Measurements from ENCODE around the gene EPHA1. TPM values are rescaled to one million over a fixed set of nuclear protein-coding genes. Genes with fewer than 3 reads are reported as not detected.

The EPHA1 gene
- total and polyA plus RNA-seq, 3 donors from 2014 or later: 5.9 to 9.8 (median 8.5) TPM

DNA sequence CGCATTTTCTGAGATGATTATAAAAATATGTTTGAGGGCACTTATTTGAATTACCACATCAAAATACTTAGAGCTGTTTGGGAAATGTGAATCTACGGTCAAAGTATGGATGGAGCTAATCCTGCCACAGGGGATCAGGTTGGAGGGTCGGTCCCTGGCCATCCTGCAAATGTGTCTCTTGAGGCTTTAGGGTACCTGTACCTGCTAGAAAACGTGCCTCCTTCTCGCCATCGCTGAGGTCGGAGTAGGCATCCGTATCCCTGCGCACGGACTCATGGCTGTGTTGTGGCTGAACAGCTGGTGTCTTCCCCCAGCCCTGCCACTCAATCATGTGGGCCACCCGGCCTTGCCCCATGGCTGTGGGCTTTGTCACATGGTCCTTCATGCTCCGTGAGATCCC lies 50.0 kb downstream of the EPHA1 start:
- Histone ChIP-seq H3K27me3 (no peaks in the 10 kb centered on the region), H3K36me3 (ENCODE audit: low read depth, missing control alignments) (no peaks in the 10 kb centered on the region), H3K4me3 (no peak overlapping the region), H3K4me1 (peaks cover 5% of the 10 kb centered on the region), H3K9me3 (no peaks in the 10 kb centered on the region), H3K27ac (no peak overlapping the region)
- DNase-seq: no peak
- 91 to 93% methylated on average over 12 of the region's 12 CpGs for WGBS, 2 donors
- intact Hi-C loops (cut with DNase I; ENCODE audit: low total_unique reads): no loop called here
- TF ChIP-seq, protein P1, sequence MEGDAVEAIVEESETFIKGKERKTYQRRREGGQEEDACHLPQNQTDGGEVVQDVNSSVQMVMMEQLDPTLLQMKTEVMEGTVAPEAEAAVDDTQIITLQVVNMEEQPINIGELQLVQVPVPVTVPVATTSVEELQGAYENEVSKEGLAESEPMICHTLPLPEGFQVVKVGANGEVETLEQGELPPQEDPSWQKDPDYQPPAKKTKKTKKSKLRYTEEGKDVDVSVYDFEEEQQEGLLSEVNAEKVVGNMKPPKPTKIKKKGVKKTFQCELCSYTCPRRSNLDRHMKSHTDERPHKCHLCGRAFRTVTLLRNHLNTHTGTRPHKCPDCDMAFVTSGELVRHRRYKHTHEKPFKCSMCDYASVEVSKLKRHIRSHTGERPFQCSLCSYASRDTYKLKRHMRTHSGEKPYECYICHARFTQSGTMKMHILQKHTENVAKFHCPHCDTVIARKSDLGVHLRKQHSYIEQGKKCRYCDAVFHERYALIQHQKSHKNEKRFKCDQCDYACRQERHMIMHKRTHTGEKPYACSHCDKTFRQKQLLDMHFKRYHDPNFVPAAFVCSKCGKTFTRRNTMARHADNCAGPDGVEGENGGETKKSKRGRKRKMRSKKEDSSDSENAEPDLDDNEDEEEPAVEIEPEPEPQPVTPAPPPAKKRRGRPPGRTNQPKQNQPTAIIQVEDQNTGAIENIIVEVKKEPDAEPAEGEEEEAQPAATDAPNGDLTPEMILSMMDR (IDR thresholded peaks at IDR 0.05): no peak
- TF ChIP-seq POLR2A (IDR thresholded peaks at IDR 0.05): no peak

DNA sequence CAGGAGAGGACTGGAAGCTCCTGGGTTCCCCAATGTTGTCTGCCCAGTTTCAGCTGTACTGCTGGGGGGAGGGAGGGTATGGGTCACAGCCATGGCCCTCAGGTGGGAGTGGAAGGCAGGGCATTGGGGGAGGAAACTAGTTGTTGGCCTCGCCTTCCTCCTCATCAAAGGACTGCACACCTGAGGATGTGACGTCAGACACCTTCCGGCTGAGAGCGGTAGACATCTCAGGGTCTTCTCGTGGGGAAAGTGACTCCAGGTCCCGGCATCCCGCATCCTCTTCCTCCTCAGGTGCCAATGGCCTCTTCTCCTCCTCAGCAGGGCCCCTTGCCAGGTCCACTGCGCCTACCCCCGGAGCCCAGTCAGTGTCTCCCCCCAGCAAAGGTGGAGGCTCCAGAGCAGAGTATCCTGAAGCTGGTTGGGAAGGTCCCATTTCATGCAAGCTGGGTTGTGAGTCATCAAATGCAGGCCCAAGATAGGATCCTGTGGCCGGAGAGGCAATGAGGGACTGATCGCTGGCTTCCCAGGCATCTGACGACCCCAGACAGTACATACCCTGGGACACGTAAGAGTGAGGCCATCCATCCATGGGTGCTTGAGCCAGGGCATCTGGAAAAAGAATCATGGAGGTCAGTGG lies 52.1 kb downstream of the EPHA1 start:
- Histone ChIP-seq H3K36me3 (ENCODE audit: low read depth, missing control alignments) (no peaks in the 10 kb centered on the region), H3K4me3 (no peak overlapping the region)
- 88 to 99% methylated on average over 13 of the region's 13 CpGs for WGBS, 2 donors

DNA sequence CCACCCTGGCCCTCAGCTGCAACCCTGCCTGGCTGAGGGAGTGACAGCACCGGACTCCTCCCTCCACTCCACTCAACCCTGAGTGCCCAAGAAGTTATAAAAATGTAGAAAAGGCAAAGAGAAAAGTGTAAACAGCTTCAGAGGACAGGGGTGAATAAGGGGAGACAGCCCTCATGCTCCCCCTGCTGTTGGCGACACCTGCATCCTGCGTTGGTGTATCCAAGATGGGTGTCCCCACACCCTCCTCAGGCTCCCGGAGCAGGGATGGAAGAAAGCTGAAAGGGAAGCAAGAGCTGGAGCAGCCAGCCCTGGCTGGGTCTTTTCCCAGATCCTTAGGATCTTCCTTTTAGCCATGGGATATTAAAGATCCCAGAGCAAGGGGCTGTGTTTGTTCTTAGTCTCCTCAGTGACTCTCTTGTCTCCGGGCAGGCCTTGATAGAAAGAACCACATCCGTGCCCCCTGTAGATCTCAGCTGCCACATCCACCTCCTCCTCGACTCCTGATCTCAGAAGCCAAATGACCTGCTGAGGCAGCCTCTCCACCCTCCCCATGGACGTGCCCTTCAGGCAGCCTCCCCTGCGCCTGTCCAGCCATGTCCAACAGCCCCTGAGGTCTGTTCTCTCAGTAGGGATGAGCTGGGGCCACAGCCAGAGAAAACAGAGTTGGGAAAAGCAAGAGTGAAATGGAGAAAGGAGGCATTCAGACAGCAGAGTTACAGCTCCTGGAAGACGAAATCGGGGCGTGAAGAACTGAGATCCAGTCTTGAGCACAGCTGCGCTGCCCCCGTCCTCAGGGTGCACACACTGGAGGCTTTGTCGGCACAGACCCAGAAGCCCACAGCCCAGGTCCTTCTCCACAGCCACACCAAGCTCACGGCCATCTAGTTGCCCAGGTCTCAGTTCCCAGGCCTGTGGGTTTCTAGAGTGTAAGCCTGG lies 52.9 kb downstream of the EPHA1 start:
- TF ChIP-seq, protein P1 (IDR thresholded peaks at IDR 0.05): no peak
- no peak for TF ChIP-seq POLR2A (IDR thresholded peaks at IDR 0.05)
- Histone ChIP-seq H3K9me3 (no peaks in the 10 kb centered on the region), H3K27me3 (no peaks in the 10 kb centered on the region), H3K4me3 (no peak overlapping the region), H3K4me1 (no peaks in the 10 kb centered on the region), H3K27ac (no peak overlapping the region), H3K36me3 (ENCODE audit: low read depth, missing control alignments) (no peaks in the 10 kb centered on the region)
- no peak for DNase-seq
- intact Hi-C loops (cut with DNase I; ENCODE audit: low total_unique reads): no loop called here
- WGBS, 2 donors: 93 to 95% methylated on average over 15 to 16 of the region's 16 CpGs

More for the DNA sequence above, 52.1 kb downstream of the EPHA1 start:
- no peaks in the 10 kb centered on the region for H3K27me3 ChIP-seq
- DNase-seq: no peak
- intact Hi-C loops (cut with DNase I; ENCODE audit: low total_unique reads): no loop called here
- H3K27ac ChIP-seq: no peak overlapping the region
- H3K9me3 ChIP-seq: no peaks in the 10 kb centered on the region
- TF ChIP-seq, protein P1 (IDR thresholded peaks at IDR 0.05): no peak
- TF ChIP-seq POLR2A (IDR thresholded peaks at IDR 0.05): no peak
- H3K4me1 ChIP-seq: no peaks in the 10 kb centered on the region

DNA sequence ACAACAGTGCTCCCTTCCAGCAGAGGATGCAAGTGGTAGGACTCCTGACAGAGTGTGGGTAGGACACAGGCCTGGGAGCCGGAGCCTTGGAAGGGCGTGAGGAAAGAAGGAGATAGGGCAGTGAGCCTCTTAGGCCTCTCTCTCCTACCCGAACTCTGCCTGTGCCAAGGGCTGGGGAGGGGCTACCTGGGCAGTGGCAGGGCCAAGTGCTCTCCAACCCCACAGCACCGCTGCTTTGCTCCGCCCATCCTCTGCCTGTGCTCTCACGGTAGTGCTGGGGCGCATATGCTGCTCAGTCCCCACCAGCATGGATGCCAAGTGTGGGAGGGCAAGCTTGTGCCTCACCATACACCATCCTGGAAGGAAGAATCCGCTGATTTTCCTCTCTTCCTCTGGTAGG lies 53.7 kb downstream of the EPHA1 start:
- Histone ChIP-seq H3K27me3 (no peaks in the 10 kb centered on the region), H3K4me1 (no peaks in the 10 kb centered on the region), H3K4me3 (no peak overlapping the region), H3K36me3 (ENCODE audit: low read depth, missing control alignments) (no peaks in the 10 kb centered on the region), H3K9me3 (no peaks in the 10 kb centered on the region), H3K27ac (no peak overlapping the region)
- TF ChIP-seq, protein P1 (IDR thresholded peaks at IDR 0.05): no peak
- no peak for TF ChIP-seq POLR2A (IDR thresholded peaks at IDR 0.05)
- no peak for DNase-seq
- 88 to 91% methylated on average over 4 to 8 of the region's 8 CpGs for WGBS, 2 donors
- intact Hi-C loops (cut with DNase I; ENCODE audit: low total_unique reads): no loop called here
